Measurements from ENCODE around the gene EIF2S3. TPM values are rescaled to one million over a fixed set of nuclear protein-coding genes. Genes with fewer than 3 reads are reported as not detected.

The EIF2S3 gene
- total and polyA plus RNA-seq, 10 of the 15 experiments (the other 5 are each of a cell fraction or from before 2014, with no cell fraction given) = 115 to 385 (median 201) TPM

DNA sequence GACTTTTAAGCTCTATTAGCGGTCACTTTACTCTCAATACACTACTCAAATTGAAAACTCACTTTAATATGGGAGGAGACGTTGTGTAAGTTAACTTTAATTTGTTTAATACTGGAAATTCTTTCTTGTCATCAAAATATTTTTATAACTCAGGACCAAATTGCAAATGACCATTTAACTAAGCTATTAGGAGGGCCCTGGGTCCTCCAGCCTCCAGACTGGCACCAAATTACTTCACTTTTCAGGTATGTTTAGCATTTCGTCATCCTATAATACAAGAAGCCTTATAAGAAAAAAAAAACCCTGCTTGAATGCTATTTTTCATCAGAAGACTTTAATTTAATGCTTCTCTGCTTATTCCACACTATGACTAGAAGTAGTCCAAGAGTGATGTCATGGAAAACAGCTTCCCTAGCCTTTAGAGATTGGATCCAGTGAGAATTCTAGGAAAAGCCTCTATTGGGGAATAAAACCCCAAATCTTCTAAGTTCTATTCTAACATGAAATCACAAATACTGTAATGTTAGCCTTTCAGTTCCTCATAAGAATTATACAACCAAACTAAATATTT, 34.4 kb upstream of the EIF2S3 start:
- in situ Hi-C loops (cut with MboI) = no loop called here
- RAD21 ChIA-PET (ENCODE audit: unreplicated experiment) = interaction anchor here (0.7 to 2.5 kb wide), 5 partner anchors 15 to 36 kb away, joined by 3 to 10 read pairs (median 5); partner anchors contain the start of gene EIF2S3
- peak overlapping the region; percentile 55 for H3K4me2 ChIP-seq (ENCODE audit: control insufficient read depth, insufficient read depth)

More for the DNA sequence above, 34.4 kb upstream of the EIF2S3 start:
- DNase-seq (ENCODE audit: low read depth, low spot score) (no peak), ATAC-seq (no peak), FAIRE-seq (no peak)
- 35% methylated on average over 3 of the region's 3 CpGs for WGBS (ENCODE audit: insufficient coverage, insufficient replicate concordance, low lambda C conversion rate, missing lambda C conversion rate)
- BruUV-seq (replicated peaks) = no TSS peak
- TF ChIP-seq MEF2B (IDR thresholded peaks at IDR 0.05; ENCODE audit: partially characterized antibody, poor library complexity, severe bottlenecking) (no peak), RFX5 (IDR thresholded peaks at IDR 0.05; ENCODE audit: low read depth, low read length) (no peak), TCF3 (IDR thresholded peaks at IDR 0.05; ENCODE audit: borderline replicate concordance, insufficient read depth, low read depth, low read length) (no peak), SP1 (IDR thresholded peaks at IDR 0.05; ENCODE audit: low read depth, low read length) (no peak), SMAD1 (IDR thresholded peaks at IDR 0.05; ENCODE audit: low read depth, partially characterized antibody) (no peak)
- TF ChIP-seq, protein P1, sequence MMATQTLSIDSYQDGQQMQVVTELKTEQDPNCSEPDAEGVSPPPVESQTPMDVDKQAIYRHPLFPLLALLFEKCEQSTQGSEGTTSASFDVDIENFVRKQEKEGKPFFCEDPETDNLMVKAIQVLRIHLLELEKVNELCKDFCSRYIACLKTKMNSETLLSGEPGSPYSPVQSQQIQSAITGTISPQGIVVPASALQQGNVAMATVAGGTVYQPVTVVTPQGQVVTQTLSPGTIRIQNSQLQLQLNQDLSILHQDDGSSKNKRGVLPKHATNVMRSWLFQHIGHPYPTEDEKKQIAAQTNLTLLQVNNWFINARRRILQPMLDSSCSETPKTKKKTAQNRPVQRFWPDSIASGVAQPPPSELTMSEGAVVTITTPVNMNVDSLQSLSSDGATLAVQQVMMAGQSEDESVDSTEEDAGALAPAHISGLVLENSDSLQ (IDR thresholded peaks at IDR 0.05) = no peak
- TF ChIP-seq, protein P2, sequence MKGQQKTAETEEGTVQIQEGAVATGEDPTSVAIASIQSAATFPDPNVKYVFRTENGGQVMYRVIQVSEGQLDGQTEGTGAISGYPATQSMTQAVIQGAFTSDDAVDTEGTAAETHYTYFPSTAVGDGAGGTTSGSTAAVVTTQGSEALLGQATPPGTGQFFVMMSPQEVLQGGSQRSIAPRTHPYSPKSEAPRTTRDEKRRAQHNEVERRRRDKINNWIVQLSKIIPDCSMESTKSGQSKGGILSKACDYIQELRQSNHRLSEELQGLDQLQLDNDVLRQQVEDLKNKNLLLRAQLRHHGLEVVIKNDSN (IDR thresholded peaks at IDR 0.05; ENCODE audit: borderline replicate concordance, extremely low read length, insufficient read depth, low read depth, low read length) = no peak
- TF ChIP-seq, protein P3, sequence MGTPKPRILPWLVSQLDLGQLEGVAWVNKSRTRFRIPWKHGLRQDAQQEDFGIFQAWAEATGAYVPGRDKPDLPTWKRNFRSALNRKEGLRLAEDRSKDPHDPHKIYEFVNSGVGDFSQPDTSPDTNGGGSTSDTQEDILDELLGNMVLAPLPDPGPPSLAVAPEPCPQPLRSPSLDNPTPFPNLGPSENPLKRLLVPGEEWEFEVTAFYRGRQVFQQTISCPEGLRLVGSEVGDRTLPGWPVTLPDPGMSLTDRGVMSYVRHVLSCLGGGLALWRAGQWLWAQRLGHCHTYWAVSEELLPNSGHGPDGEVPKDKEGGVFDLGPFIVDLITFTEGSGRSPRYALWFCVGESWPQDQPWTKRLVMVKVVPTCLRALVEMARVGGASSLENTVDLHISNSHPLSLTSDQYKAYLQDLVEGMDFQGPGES (IDR thresholded peaks at IDR 0.05) = no peak
- SMC1A ChIA-PET (ENCODE audit: uncharacterized antibody, unreplicated experiment) = interaction anchor here (0.8 to 3.5 kb wide), 2 partner anchors 34 to 119 kb away, joined by 3 to 12 read pairs; partner anchors contain the start of gene EIF2S3
- H3K4me1 ChIP-seq (ENCODE audit: control insufficient read depth, insufficient read depth, low read length) = no peaks in the 10 kb centered on the region
- H4K20me1 ChIP-seq (ENCODE audit: control insufficient read depth, insufficient read depth) = no peaks in the 10 kb centered on the region
- intact Hi-C loops (cut with micrococcal nuclease; ENCODE audit: unreplicated experiment) = loop anchor here (5.0 kb wide), 1 partner anchor 113 kb away; the partner anchor contains the start of genes APOO and CXorf58
- H3K27me3 ChIP-seq (replicated peaks in 1 of 2; ENCODE audit: control insufficient read depth in 2 of 2, insufficient read depth in 2 of 2, low read length in 1 of 2) = no peaks in the 10 kb centered on the region
- peak overlapping the region; percentile 52; the same call in 1 of the 2 replicates for H3K4me3 ChIP-seq
- peaks cover 74% of the 10 kb centered on the region for H3K79me2 ChIP-seq (ENCODE audit: control insufficient read depth, insufficient read depth, low read length)
- H3K36me3 ChIP-seq (ENCODE audit: control insufficient read depth in 2 of 2, insufficient read depth in 2 of 2, low read length in 1 of 2) = no peaks in the 10 kb centered on the region
- H3K27ac ChIP-seq (ENCODE audit: control insufficient read depth, insufficient read depth) = no peak overlapping the region
- no peak overlapping the region for H2AFZ ChIP-seq (ENCODE audit: control insufficient read depth, low read depth, low read length)
- H3K9ac ChIP-seq (ENCODE audit: control insufficient read depth, insufficient read depth, low read length) = no peak overlapping the region
- CTCF ChIA-PET = interaction anchor here (1.2 kb wide), 2 partner anchors 33 to 35 kb away, joined by 3 to 4 read pairs; partner anchors contain the start of gene EIF2S3
- POLR2A ChIA-PET = interaction anchor here (0.5 to 1.2 kb wide), 4 partner anchors 10 to 1052 kb away, joined by 3 to 6 read pairs (median 4); partner anchors contain the start of gene EIF2S3
- H3K9me3 ChIP-seq (replicated peaks; ENCODE audit: control insufficient read depth, insufficient read depth, low read length) = no peaks in the 10 kb centered on the region; the same call in 2 of the 3 replicates
